K562 (cell line): ENCODE measurements around the gene MYO18A. TPM values are rescaled to one million over a fixed set of nuclear protein-coding genes. Genes with fewer than 3 reads are reported as not detected.
A peak's percentile ranks its signal among the peaks of the same experiment; 100 is the strongest.

ENCODE experiments used
- ARID2 ChIP-seq: fragments of 450-650 bp; IDR thresholded peaks from 2 replicates; pipeline ENCODE4 v1.6.1; 2017; ENCODE audit warnings: antibody characterized with exemption, mild to moderate bottlenecking
- ATF7 ChIP-seq: fragments of 450-650 bp; IDR thresholded peaks from 2 replicates; pipeline ENCODE4 v1.7.1; 2014; ENCODE audit warnings: mild to moderate bottlenecking, moderate library complexity
- GATAD2A ChIP-seq: fragments of 450-650 bp; IDR thresholded peaks from 2 replicates; pipeline ENCODE4 v1.6.1; 2017
- HINFP ChIP-seq: fragments of 450-650 bp; conservative IDR thresholded peaks from 2 replicates; pipeline ENCODE4 v1.6.1; 2016; ENCODE audit warnings: missing genetic modification characterization, low read depth, mild to moderate bottlenecking, control low read depth, missing compliant biosample characterization
- MECOM ChIP-seq: fragments of 250-450 bp; sonication (Bioruptor Pico); IDR thresholded peaks from 2 replicates; pipeline ENCODE4 v1.8.0; 2022; ENCODE audit warnings: inconsistent platforms
- MLLT1 ChIP-seq, 2 experiments: fragments of 450-650 bp; IDR thresholded peaks; 2 replicates each; pipeline ENCODE4 v1.6.1; 2016
- MTA3 ChIP-seq: fragments of 450-650 bp; formaldehyde crosslinking; IDR thresholded peaks from 2 replicates; pipeline ENCODE4 v1.6.1; 2017; ENCODE audit warnings: mild to moderate bottlenecking, borderline replicate concordance
- NEUROD1 ChIP-seq: fragments of 150-350 bp; IDR thresholded peaks from 2 replicates; pipeline ENCODE4 v1.6.1; 2014; ENCODE audit warnings: borderline replicate concordance, low read length, low read depth; ENCODE audit not compliant: partially characterized antibody
- PTTG1 ChIP-seq: fragments of 450-650 bp; IDR thresholded peaks from 2 replicates; pipeline ENCODE4 v1.6.1; 2016; ENCODE audit warnings: low read depth, mild to moderate bottlenecking, missing genetic modification characterization, missing compliant biosample characterization
- RB1 ChIP-seq: fragments of 450-650 bp; IDR thresholded peaks from 2 replicates; pipeline ENCODE4 v1.6.1; 2017; ENCODE audit warnings: low read depth, mild to moderate bottlenecking
- RBM17 ChIP-seq: fragments of 200-400 bp; formaldehyde crosslinking; IDR thresholded peaks from 2 replicates; pipeline ENCODE4 v1.6.1; 2017; ENCODE audit warnings: low read depth, mild to moderate bottlenecking, low read length, borderline replicate concordance
- SIX5 ChIP-seq, 2 experiments: IDR thresholded peaks; 2 replicates each; pipeline ENCODE4 v1.6.1; 2011; ENCODE audit warnings: low read length in 2 of 2, borderline replicate concordance in 1 of 2, low read depth in 1 of 2, mild to moderate bottlenecking in 1 of 2, moderate library complexity in 1 of 2; ENCODE audit not compliant: insufficient read depth in 1 of 2
- SNIP1 ChIP-seq: fragments of 450-650 bp; IDR thresholded peaks from 2 replicates; pipeline ENCODE4 v1.7.1; 2017; ENCODE audit warnings: low read depth, mild to moderate bottlenecking
- SOX6 ChIP-seq: fragments of 450-650 bp; IDR thresholded peaks from 2 replicates; pipeline ENCODE4 v1.6.1; 2014; ENCODE audit warnings: mild to moderate bottlenecking
- TFAP4 ChIP-seq: sonication (generic); formaldehyde crosslinking; IDR thresholded peaks from 2 replicates; pipeline ENCODE4 v1.8.0; 2022; ENCODE audit warnings: missing genetic modification reagents, mild to moderate bottlenecking, moderate library complexity, borderline replicate concordance
- UBTF ChIP-seq, 2 experiments: IDR thresholded peaks; 2 replicates each; pipeline ENCODE4 v1.6.1; 2012; ENCODE audit warnings: improper control_type of control experiment in 2 of 2, low read depth in 2 of 2, low read length in 2 of 2, borderline replicate concordance in 1 of 2
- ZNF232 ChIP-seq: sonication (generic); formaldehyde crosslinking; IDR thresholded peaks from 2 replicates; pipeline ENCODE4 v1.8.0; 2022; ENCODE audit warnings: mild to moderate bottlenecking, missing genetic modification reagents
- ZNF282 ChIP-seq: sonication (generic); formaldehyde crosslinking; IDR thresholded peaks from 2 replicates; pipeline ENCODE4 v1.8.1; 2023; ENCODE audit warnings: missing genetic modification reagents
- ZNF347 ChIP-seq: fragments of 450-650 bp; formaldehyde crosslinking; IDR thresholded peaks from 2 replicates; pipeline ENCODE4 v1.4.0; 2020; ENCODE audit warnings: low read depth, mild to moderate bottlenecking, moderate library complexity
- polyA plus RNA-seq, 8 experiments: library from polyadenylated mRNA; depleted of rRNA in 4 of 8; stranded (reverse) in 5 of 8; unstranded in 3 of 8; fragments of >200 nt; fragmentation: Nextera tagmentation in 2 of 8; fragmentation: Illumina TruSeq in 1 of 8; extraction: Ambion mirVana in 2 of 8; extraction: Trizol in 1 of 8; gene quantifications; 2 replicates each; pipeline versions ENCODE4 v1.2.1 to v1.2.3, GENCODE V29; 2011 to 2014; ENCODE audit warnings: inconsistent platforms in 1 of 8, missing spikeins in 1 of 8
- total RNA-seq, 7 experiments: library from RNA; depleted of rRNA in 6 of 7; stranded (reverse); fragments of >200 nt in 6 of 7; fragmentation: Illumina TruSeq in 2 of 7; extraction: Trizol in 2 of 7; gene quantifications; 2 replicates each; pipeline versions ENCODE4 v1.2.1 to v1.2.3, GENCODE V29; 2011 to 2021; ENCODE audit warnings: low replicate concordance in 1 of 7

Gene MYO18A
- total and polyA plus RNA-seq, 9 of the 15 experiments (the other 6 are each of a cell fraction or from before 2014, with no cell fraction given) = 2.5 to 65.4 (median 17.1) TPM

- TF ChIP-seq ATF7 (peak; percentile 69), SIX5 (IDR thresholded peaks at IDR 0.05; ENCODE audit: borderline replicate concordance in 1 of 2, insufficient read depth in 1 of 2, low read depth in 1 of 2, low read length in 2 of 2) (no peak), SOX6 (peak; percentile 89), TFAP4 (CRISPR knock-in tag) (peak; percentile 73; the same call in 1 of the 2 replicates), UBTF (IDR thresholded peaks at IDR 0.05; ENCODE audit: borderline replicate concordance in 1 of 2, low read depth in 2 of 2, low read length in 2 of 2) (0 out of 4 replicates have a peak, but pooled peaks of 1 of the 2 experiments have one; percentile 12), MTA3 (peak; percentile 86), SNIP1 (no peak), ZNF347 (CRISPR knock-in tag) (no peak), ZNF232 (CRISPR knock-in tag) (no peak), PTTG1 (no peak), ARID2 (no peak), RBM17 (no peak), GATAD2A (peak; percentile 94), MLLT1 (IDR thresholded peaks at IDR 0.05) (peak in 1 of 2 experiments; percentile 59; a peak in 1 of 4 replicates), HINFP (tag) (no peak), NEUROD1 (peak; percentile 74), RB1 (peak; percentile 35; the same call in 1 of the 2 replicates), ZNF282 (CRISPR knock-in tag) (no peak), MECOM (no peak)
These were observed 765 bp downstream of the MYO18A start (continued) for GRCh38 chr17:29179232-29180033.
